Duodenal mucosa (tissue), 2 donors: ENCODE measurements around the gene DCAF4.
A peak's percentile ranks its signal among the peaks of the same experiment; 100 is the strongest.

Experiments
- H3K27ac ChIP-seq: one replicate; pipeline ENCODE4 v1.7.0; 2013; ENCODE audit warnings: low read depth, low read length
- H3K27me3 ChIP-seq, 2 donors: one replicate each; pipeline ENCODE4 v1.7.0; 2013; ENCODE audit warnings: low read length in 2 of 2, control low read depth in 1 of 2; ENCODE audit not compliant: insufficient read depth in 2 of 2, control insufficient read depth in 1 of 2
- H3K36me3 ChIP-seq, 2 donors: one replicate each; pipeline ENCODE4 v1.7.0; 2013; ENCODE audit warnings: low read length in 2 of 2, control low read depth in 1 of 2; ENCODE audit not compliant: insufficient read depth in 2 of 2, control insufficient read depth in 1 of 2
- H3K4me1 ChIP-seq, 2 donors: one replicate each; pipeline ENCODE4 v1.7.0; 2013; ENCODE audit warnings: low read length in 2 of 2, control low read depth in 1 of 2; ENCODE audit not compliant: insufficient read depth in 2 of 2, control insufficient read depth in 1 of 2
- H3K4me3 ChIP-seq, 2 donors: one replicate each; pipeline ENCODE4 v1.7.0; 2013; ENCODE audit warnings: low read length in 2 of 2, low read depth in 1 of 2
- H3K9ac ChIP-seq, 2 donors: one replicate each; pipeline ENCODE4 v1.7.0; 2013; ENCODE audit warnings: low read length in 2 of 2, low read depth in 1 of 2
- H3K9me3 ChIP-seq, 2 donors: one replicate each; pipeline ENCODE4 v1.7.0; 2013; ENCODE audit warnings: low read length in 2 of 2, control low read depth in 1 of 2; ENCODE audit not compliant: control insufficient read depth in 1 of 2

The DCAF4 gene

DNA sequence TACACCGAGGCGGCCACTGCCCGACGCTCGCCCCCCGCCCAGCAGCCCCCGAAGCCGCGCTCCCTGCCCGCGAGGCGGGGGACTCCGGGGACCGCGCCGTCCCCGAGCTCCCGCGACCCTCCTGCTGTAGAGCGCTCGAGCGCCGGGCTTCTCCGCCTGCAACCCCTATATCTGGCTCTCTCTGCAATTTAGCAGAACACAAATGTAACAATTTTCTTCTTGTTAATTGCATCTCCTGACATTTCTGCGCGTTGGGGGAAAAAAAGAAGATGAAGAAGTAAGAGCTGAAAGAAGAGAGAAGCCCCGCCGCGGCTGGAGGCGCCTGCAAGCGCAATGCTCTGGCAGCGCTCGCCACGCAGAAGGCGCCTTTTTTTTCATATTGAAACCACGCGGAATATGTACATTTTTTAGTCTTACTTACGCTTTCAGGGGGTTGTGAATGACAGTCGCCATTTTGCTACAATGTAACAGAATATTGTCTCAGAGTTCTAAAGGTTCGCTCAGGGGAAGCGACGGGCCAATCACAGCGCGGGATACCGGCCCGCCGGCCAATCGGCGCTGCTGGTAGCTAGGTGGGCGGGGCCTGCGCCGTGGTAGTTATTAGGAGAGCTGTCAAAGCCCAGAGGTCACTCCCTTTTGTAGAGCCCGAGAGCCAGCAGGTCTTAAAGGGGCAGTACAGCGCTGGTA lies 32.5 kb upstream of the DCAF4 start, which contains the start of gene DPF3:
DPF3 (minus strand) TSS at position 466 of the 687 bp plus-strand sequence; CDS start at position 453, 13 bp downstream.
- peak within 1 kb of the TSS; percentile 49 to 69 for H3K9ac ChIP-seq
- no peaks in the 10 kb centered on the region for H3K36me3 ChIP-seq
- H3K4me1 ChIP-seq = peaks cover 13 to 28% of the 10 kb centered on the region in 2 donors
- H3K27ac ChIP-seq = no peak within 1 kb of the TSS
- peaks cover 21 to 40% of the 10 kb centered on the region in 2 donors for H3K27me3 ChIP-seq
- H3K4me3 ChIP-seq = peak within 1 kb of the TSS; percentile 72 to 89
- no peaks in the 10 kb centered on the region for H3K9me3 ChIP-seq

- peak overlapping the region; percentile 26 to 69 for H3K9ac ChIP-seq
- H3K9me3 ChIP-seq = no peaks in the 10 kb centered on the region
- peak overlapping the region; percentile 72 to 89 for H3K4me3 ChIP-seq
- H3K4me1 ChIP-seq = peaks cover 13 to 28% of the 10 kb centered on the region in 2 donors
- no peaks in the 10 kb centered on the region for H3K36me3 ChIP-seq
- H3K27ac ChIP-seq = no peak overlapping the region
- H3K27me3 ChIP-seq = peaks cover 21 to 38% of the 10 kb centered on the region in 2 donors
Observed at GRCh38 chr14:72894323-72894622, 32.0 kb upstream of the DCAF4 start.

GRCh38 chr14:72894623-72895378 lies 31.5 kb upstream of the DCAF4 start:
- H3K36me3 ChIP-seq = no peaks in the 10 kb centered on the region
- H3K27me3 ChIP-seq = peaks cover 21 to 34% of the 10 kb centered on the region in 2 donors
- peak overlapping the region; percentile 72 to 89 for H3K4me3 ChIP-seq
- peak overlapping the region; percentile 26 to 69 for H3K9ac ChIP-seq
- H3K27ac ChIP-seq = no peak overlapping the region
- H3K4me1 ChIP-seq = peaks cover 13 to 28% of the 10 kb centered on the region in 2 donors
- H3K9me3 ChIP-seq = no peaks in the 10 kb centered on the region

GRCh38 chr14:72898448-72898847 lies 27.8 kb upstream of the DCAF4 start:
- H3K36me3 ChIP-seq = no peaks in the 10 kb centered on the region
- H3K4me3 ChIP-seq = no peak overlapping the region
- no peak overlapping the region for H3K9ac ChIP-seq
- H3K27me3 ChIP-seq = peaks cover 0 to 9% of the 10 kb centered on the region in 2 donors
- no peak overlapping the region for H3K27ac ChIP-seq
- H3K9me3 ChIP-seq = no peaks in the 10 kb centered on the region
- H3K4me1 ChIP-seq = peaks cover 9 to 11% of the 10 kb centered on the region in 2 donors

DNA sequence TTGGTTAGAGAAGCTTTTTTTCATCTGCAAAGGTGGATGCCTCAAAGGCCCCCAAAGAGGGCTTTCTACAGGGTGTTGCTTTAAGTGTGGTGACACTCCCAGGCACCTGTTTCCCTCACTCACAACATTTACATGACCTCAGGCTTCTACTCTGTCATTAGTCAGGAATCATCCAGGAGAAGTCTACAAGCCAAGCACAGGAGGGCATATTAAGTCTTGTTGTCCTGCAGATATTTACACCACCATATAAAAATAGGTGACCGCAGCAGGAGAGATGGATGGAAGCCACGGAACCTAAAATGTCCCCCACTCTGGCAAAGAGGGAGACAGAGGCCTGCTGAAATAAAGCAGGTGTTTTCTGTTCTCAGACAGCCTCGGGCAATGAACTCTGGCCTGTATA lies 24.9 kb upstream of the DCAF4 start:
- Histone ChIP-seq H3K9me3 (no peaks in the 10 kb centered on the region), H3K36me3 (no peaks in the 10 kb centered on the region), H3K4me3 (no peak overlapping the region), H3K27me3 (no peaks in the 10 kb centered on the region), H3K4me1 (no peaks in the 10 kb centered on the region), H3K27ac (no peak overlapping the region), H3K9ac (no peak overlapping the region)

- Histone ChIP-seq H3K4me3 (no peak overlapping the region), H3K27ac (no peak overlapping the region)
Observed at GRCh38 chr14:72902801-72903530, 23.3 kb upstream of the DCAF4 start.

GRCh38 chr14:72903716-72904115 lies 22.5 kb upstream of the DCAF4 start:
- Histone ChIP-seq H3K27ac (no peak overlapping the region), H3K9ac (no peak overlapping the region), H3K27me3 (no peaks in the 10 kb centered on the region), H3K4me3 (no peak overlapping the region), H3K36me3 (no peaks in the 10 kb centered on the region), H3K9me3 (no peaks in the 10 kb centered on the region), H3K4me1 (peaks cover 8% of the 10 kb centered on the region in 2 donors)

More at GRCh38 chr14:72902801-72903530, 23.3 kb upstream of the DCAF4 start:
- no peaks in the 10 kb centered on the region for H3K27me3 ChIP-seq
- H3K9ac ChIP-seq = no peak overlapping the region
- H3K36me3 ChIP-seq = no peaks in the 10 kb centered on the region
- H3K4me1 ChIP-seq = peaks cover 8% of the 10 kb centered on the region in 2 donors
- no peaks in the 10 kb centered on the region for H3K9me3 ChIP-seq

GRCh38 chr14:72904218-72904617 lies 22.0 kb upstream of the DCAF4 start:
- Histone ChIP-seq H3K4me3 (no peak overlapping the region), H3K27ac (no peak overlapping the region), H3K4me1 (peaks cover 8% of the 10 kb centered on the region in 2 donors), H3K9ac (peak overlapping the region in 1 of 2 donors; percentile 1), H3K36me3 (no peaks in the 10 kb centered on the region), H3K9me3 (no peaks in the 10 kb centered on the region), H3K27me3 (no peaks in the 10 kb centered on the region)

DNA sequence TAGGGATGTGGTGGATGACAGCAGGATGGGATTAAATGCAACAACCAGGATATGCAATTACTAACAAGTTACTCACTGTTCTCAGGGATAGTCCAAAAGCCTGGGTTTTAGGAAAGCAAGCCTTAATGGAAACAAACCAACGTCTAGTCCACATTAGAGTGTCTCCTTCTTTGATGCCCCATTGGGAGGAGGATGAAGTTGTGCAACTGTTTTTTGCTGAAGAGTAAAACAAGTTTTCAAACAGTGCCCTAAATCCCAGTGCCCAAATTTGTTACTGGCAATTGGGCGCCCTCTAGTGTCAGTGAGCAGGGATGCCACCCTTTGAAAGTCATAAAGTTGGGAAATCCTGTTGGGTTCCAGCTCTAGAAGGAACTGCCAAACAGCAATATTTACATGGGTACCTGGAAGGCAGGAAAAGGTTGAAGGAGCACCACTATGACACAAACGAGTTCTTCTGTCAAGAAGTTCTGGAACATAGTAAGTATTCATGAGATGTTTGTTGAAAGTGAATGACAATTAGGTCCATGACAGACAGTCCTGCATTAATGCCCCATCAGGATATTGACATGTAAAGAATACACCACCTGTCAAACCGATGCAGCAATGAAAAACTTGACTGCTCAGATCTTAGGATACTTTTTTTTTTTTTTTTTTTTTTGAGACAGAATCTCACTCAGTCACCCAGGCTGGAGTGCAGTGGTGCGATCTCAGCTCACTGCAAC lies 21.3 kb upstream of the DCAF4 start:
- no peak overlapping the region for H3K4me3 ChIP-seq
- peaks cover 8% of the 10 kb centered on the region in 2 donors for H3K4me1 ChIP-seq
- H3K9ac ChIP-seq = no peak overlapping the region
- H3K9me3 ChIP-seq = no peaks in the 10 kb centered on the region
- no peak overlapping the region for H3K27ac ChIP-seq
- no peaks in the 10 kb centered on the region for H3K27me3 ChIP-seq
- no peaks in the 10 kb centered on the region for H3K36me3 ChIP-seq
